NT2/D1 (cell line): ENCODE data around the gene SERPINA3.

Experiments
- SUZ12 ChIP-seq: IDR thresholded peaks from 2 replicates; pipeline ENCODE4 v1.6.1; 2011; ENCODE audit not compliant: insufficient read length, insufficient read depth; ENCODE audit errors: extremely low read depth
- YY1 ChIP-seq: IDR thresholded peaks from 2 replicates; pipeline ENCODE4 v1.6.1; 2011; ENCODE audit not compliant: insufficient read length, insufficient read depth
- ZNF274 ChIP-seq: IDR thresholded peaks from 2 replicates; pipeline ENCODE4 v1.6.1; 2011; ENCODE audit warnings: mild to moderate bottlenecking, low read depth, low read length

- TF ChIP-seq YY1: no peak
- TF ChIP-seq SUZ12: no peak
- no peak for TF ChIP-seq ZNF274
Observed at GRCh38 chr14:94663965-94664704, 51.9 kb downstream of the SERPINA3 start.
